HEK293T (cell line): ENCODE results near the gene EPHB1.

Experiments used
- CTCF ChIA-PET: fragments of 350-600 bp; formaldehyde crosslinking; extraction: SDS; loops from one replicate; lab custom pipeline; 2021; ENCODE audit warnings: antibody characterized with exemption, inconsistent platforms; lab: Yijun Ruan, JAX
- POLR2A ChIA-PET: fragments of 350-600 bp; formaldehyde crosslinking; extraction: SDS; loops from one replicate; lab custom pipeline; 2020; ENCODE audit warnings: antibody characterized with exemption, inconsistent platforms; lab: Yijun Ruan, JAX
- DNase-seq: peaks from one replicate; pipeline ENCODE4 v3.0.0; 2012; ENCODE audit warnings: mixed read lengths; ENCODE audit errors: extremely low spot score
- ARNT ChIP-seq: fragments of 450-650 bp; IDR thresholded peaks from 2 replicates; pipeline ENCODE4 v1.6.1; 2017; ENCODE audit warnings: mild to moderate bottlenecking
- BHLHE40 ChIP-seq: fragments of 450-650 bp; IDR thresholded peaks from 2 replicates; pipeline ENCODE4 v1.6.1; 2016; ENCODE audit warnings: mild to moderate bottlenecking, moderate library complexity, borderline replicate concordance
- CTBP1 ChIP-seq: fragments of 450-650 bp; IDR thresholded peaks from 2 replicates; pipeline ENCODE4 v1.6.1; 2016; ENCODE audit warnings: borderline replicate concordance
- ELF4 ChIP-seq: fragments of 450-650 bp; IDR thresholded peaks from 2 replicates; pipeline ENCODE4 v1.6.1; 2017; ENCODE audit warnings: antibody characterized with exemption
- FOXA1 ChIP-seq: fragments of 450-650 bp; IDR thresholded peaks from 2 replicates; pipeline ENCODE4 v1.6.1; 2016; ENCODE audit warnings: mild to moderate bottlenecking
- FOXK2 ChIP-seq: fragments of 450-650 bp; IDR thresholded peaks from 2 replicates; pipeline ENCODE4 v1.6.1; 2016; ENCODE audit warnings: mild to moderate bottlenecking
- FOXM1 ChIP-seq: fragments of 450-650 bp; IDR thresholded peaks from 2 replicates; pipeline ENCODE4 v1.6.1; 2017; ENCODE audit warnings: mild to moderate bottlenecking, borderline replicate concordance
- HDGF ChIP-seq: fragments of 450-650 bp; IDR thresholded peaks from 2 replicates; pipeline ENCODE4 v1.6.1; 2017; ENCODE audit warnings: antibody characterized with exemption, borderline replicate concordance
- L3MBTL2 ChIP-seq: fragments of 450-650 bp; conservative IDR thresholded peaks from 2 replicates; pipeline ENCODE4 v1.6.1; 2016; ENCODE audit warnings: mild to moderate bottlenecking
- LEF1 ChIP-seq: fragments of 450-650 bp; IDR thresholded peaks from 2 replicates; pipeline ENCODE4 v1.6.1; 2017; ENCODE audit warnings: mild to moderate bottlenecking, borderline replicate concordance
- NFRKB ChIP-seq: fragments of 450-650 bp; IDR thresholded peaks from 2 replicates; pipeline ENCODE4 v1.6.1; 2016; ENCODE audit warnings: mild to moderate bottlenecking, moderate library complexity
- PKNOX1 ChIP-seq: fragments of 450-650 bp; IDR thresholded peaks from 2 replicates; pipeline ENCODE4 v1.6.1; 2016
- SP1 ChIP-seq: fragments of 450-650 bp; IDR thresholded peaks from 2 replicates; pipeline ENCODE4 v1.6.1; 2017
- SUZ12 ChIP-seq: fragments of 450-650 bp; IDR thresholded peaks from 2 replicates; pipeline ENCODE4 v1.6.1; 2016; ENCODE audit warnings: mild to moderate bottlenecking
- TARDBP ChIP-seq: fragments of 450-650 bp; IDR thresholded peaks from 2 replicates; pipeline ENCODE4 v1.6.1; 2016
- ZNF384 ChIP-seq: fragments of 450-650 bp; IDR thresholded peaks from 2 replicates; pipeline ENCODE4 v1.6.1; 2016

EPHB1 gene

GRCh38 chr3:134872440-134873388, 77.7 kb downstream of the EPHB1 start:
- CTCF ChIA-PET: no interaction called here
- TF ChIP-seq ZNF384 (no peak), BHLHE40 (no peak), NFRKB (no peak), SP1 (no peak), FOXK2 (no peak), TARDBP (no peak), SUZ12 (no peak), ELF4 (no peak), ARNT (no peak), CTBP1 (no peak), LEF1 (no peak)
- no peak for DNase-seq
- POLR2A ChIA-PET: no interaction called here

GRCh38 chr3:134873789-134874188, 78.7 kb downstream of the EPHB1 start:
- POLR2A ChIA-PET: no interaction called here
- no peak for TF ChIP-seq SP1
- TF ChIP-seq TARDBP: no peak
- TF ChIP-seq ZNF384: no peak
- no peak for TF ChIP-seq FOXA1
- CTCF ChIA-PET: no interaction called here
- no peak for DNase-seq

- TF ChIP-seq SP1 (no peak), PKNOX1 (no peak), L3MBTL2 (no peak), HDGF (no peak), FOXA1 (no peak), NFRKB (no peak), FOXK2 (no peak), CTBP1 (no peak), BHLHE40 (no peak), FOXM1 (no peak)
- no peak for DNase-seq
- ChIA-PET CTCF (no interaction called here), POLR2A (no interaction called here)
These were observed 79.8 kb downstream of the EPHB1 start for GRCh38 chr3:134874737-134875413.

GRCh38 chr3:134876836-134877235, 81.8 kb downstream of the EPHB1 start:
- CTCF ChIA-PET: no interaction called here
- TF ChIP-seq FOXA1 (no peak), CTBP1 (no peak), ZNF384 (no peak), FOXM1 (no peak), NFRKB (no peak)
- DNase-seq: no peak
- POLR2A ChIA-PET: no interaction called here

DNA sequence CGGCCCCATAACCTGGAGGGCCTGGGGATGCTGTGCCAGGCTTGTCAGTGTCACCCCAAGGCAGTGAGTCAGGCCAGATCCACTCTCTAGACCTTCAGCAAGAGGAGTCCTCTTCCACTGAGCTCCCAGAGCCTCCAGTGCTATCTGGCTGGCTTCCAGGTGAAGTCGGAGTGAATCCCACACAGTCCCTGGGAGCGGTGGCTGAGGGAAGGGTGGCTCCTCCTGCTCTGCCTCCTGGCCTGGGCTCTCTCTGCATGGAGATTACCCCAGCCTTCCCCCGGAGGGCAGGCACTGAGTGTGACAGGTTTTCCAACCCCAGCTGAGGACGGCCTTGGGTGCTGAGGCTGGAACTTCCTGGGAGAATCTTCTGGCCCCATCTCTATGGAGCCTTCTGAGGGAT, 82.7 kb downstream of the EPHB1 start:
- ChIA-PET CTCF (no interaction called here), POLR2A (no interaction called here)
- TF ChIP-seq ARNT (no peak), NFRKB (no peak), CTBP1 (no peak), FOXM1 (no peak), SUZ12 (no peak), TARDBP (no peak), PKNOX1 (no peak), FOXK2 (no peak), SP1 (no peak), BHLHE40 (no peak), ELF4 (no peak), FOXA1 (no peak), LEF1 (no peak), ZNF384 (no peak)
- no peak for DNase-seq

DNA sequence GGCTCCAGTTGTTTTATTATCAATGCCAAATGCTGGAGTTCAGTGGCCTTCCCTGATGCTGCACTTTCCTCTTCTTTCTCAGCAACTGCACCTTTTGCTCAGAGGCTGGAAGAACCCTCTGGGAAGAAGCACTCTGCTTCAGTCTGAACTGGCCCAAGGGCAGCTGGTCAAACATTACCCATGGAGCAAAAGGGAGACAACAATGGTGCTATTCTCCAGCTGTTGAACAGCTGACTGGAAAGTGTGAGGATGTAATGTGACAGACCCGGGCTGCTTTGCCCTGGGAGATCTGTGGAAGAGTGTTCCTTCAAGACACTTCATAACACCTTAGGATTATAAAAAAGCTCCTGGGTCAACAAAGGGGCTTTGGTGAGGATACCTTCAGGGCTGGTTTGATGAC, 84.9 kb downstream of the EPHB1 start:
- ChIA-PET POLR2A (no interaction called here), CTCF (no interaction called here)
- DNase-seq: no peak
- TF ChIP-seq SP1 (no peak), FOXM1 (no peak), FOXA1 (no peak), ARNT (no peak), HDGF (no peak), NFRKB (no peak), SUZ12 (no peak), FOXK2 (no peak), L3MBTL2 (no peak), TARDBP (no peak), BHLHE40 (no peak), PKNOX1 (no peak), LEF1 (no peak)
